Thyroid gland (tissue), 4 donors: ENCODE results near the gene MPPED1. TPM values are rescaled to one million over a fixed set of nuclear protein-coding genes. Genes with fewer than 3 reads are reported as not detected.

Source experiments
- DNase-seq, 2 donors: peaks; one replicate each; pipeline ENCODE4 v3.0.0-alpha.2; 2019
- H3K27ac ChIP-seq, 3 donors: fragments of 200-600 bp; sonication (generic); 1 replicate in 2 of 3; 2 replicates in 1 of 3; pipeline ENCODE4 v1.5.1; 2016 to 2019; ENCODE audit warnings: mild to moderate bottlenecking in 1 of 3, moderate library complexity in 1 of 3
- H3K27me3 ChIP-seq: fragments of 200-600 bp; sonication (generic); one replicate; pipeline ENCODE4 v1.5.1; 2019
- H3K36me3 ChIP-seq, 2 donors: fragments of 200-600 bp; sonication (generic); one replicate each; pipeline ENCODE4 v1.5.1; 2016 to 2019
- H3K4me1 ChIP-seq, 2 donors: fragments of 200-600 bp; sonication (generic); one replicate each; pipeline ENCODE4 v1.5.1; 2017 to 2019
- H3K4me3 ChIP-seq, 3 donors: fragments of 200-600 bp; sonication (generic); replicated peaks in 1 of 3; 1 replicate in 2 of 3; 2 replicates in 1 of 3; pipeline ENCODE4 v1.5.1; 2016; ENCODE audit warnings: mild to moderate bottlenecking in 1 of 3
- H3K9me3 ChIP-seq: fragments of 200-600 bp; sonication (generic); one replicate; pipeline ENCODE4 v1.5.1; 2017
- POLR2A ChIP-seq, 2 donors: fragments of 450-650 bp; IDR thresholded peaks; one replicate each; pipeline ENCODE4 v1.6.1; 2017; ENCODE audit warnings: antibody characterized with exemption in 2 of 2, mild to moderate bottlenecking in 2 of 2, moderate library complexity in 1 of 2
- WGBS, 2 donors: methylation state at CpG; one replicate each; pipeline ENCODE4 v1.1.5; 2017; 5-methylcytosine and 5-hydroxymethylcytosine counted together
- intact Hi-C: fragments of 100-400 bp; cut with DNase I; formaldehyde crosslinking; loops from one replicate; pipeline ENCODE4 v1.15.1; 2023
- total RNA-seq, 4 donors: library from RNA; depleted of rRNA; stranded (reverse); fragments of >200 nt; gene quantifications; one replicate each; pipeline ENCODE4 v1.2.3, GENCODE V29; 2016
- TF ChIP-seq, protein P1 (sequence below), 6 experiments: fragments of 200-600 bp in 3 of 6; fragments of 450-650 bp in 3 of 6; sonication (generic) in 3 of 6; IDR thresholded peaks; one replicate each; pipeline ENCODE4 v1.5.1; 2016 to 2019; ENCODE audit warnings: antibody characterized with exemption in 6 of 6, mild to moderate bottlenecking in 2 of 6, inconsistent platforms in 1 of 6, moderate library complexity in 1 of 6

MPPED1 gene
- total RNA-seq, 4 donors from 2014 or later, result not detected

DNA sequence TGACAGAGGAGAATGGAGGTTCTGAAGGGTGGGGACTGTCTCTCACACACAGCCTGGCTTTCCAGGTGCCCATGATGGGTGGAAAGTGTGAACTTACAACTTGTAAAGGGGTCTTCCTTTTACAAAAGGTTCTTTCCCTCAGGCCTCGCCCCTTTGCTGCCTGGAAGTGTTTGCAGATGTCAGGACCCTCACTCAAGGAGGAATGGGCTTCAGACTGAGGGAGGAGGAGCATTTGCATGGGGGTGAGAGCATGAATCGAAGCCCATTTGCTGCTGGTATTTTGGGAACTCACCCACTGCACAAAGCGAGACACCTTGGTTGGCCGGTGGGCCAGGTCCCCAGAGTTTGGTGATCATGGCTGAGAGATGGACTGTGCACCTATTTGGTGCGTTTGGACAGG, 25.1 kb downstream of the MPPED1 start:
- intact Hi-C loops, result no loop called here
- Histone ChIP-seq H3K9me3 (no peaks in the 10 kb centered on the region), H3K27me3 (no peaks in the 10 kb centered on the region), H3K4me1 (no peaks in the 10 kb centered on the region), H3K4me3 (no peak overlapping the region), H3K36me3 (no peaks in the 10 kb centered on the region), H3K27ac (no peak overlapping the region)
- WGBS, 2 donors, result 87 to 93% methylated on average over 5 of the region's 5 CpGs
- TF ChIP-seq POLR2A (IDR thresholded peaks at IDR 0.05), result no peak
- TF ChIP-seq, protein P1, sequence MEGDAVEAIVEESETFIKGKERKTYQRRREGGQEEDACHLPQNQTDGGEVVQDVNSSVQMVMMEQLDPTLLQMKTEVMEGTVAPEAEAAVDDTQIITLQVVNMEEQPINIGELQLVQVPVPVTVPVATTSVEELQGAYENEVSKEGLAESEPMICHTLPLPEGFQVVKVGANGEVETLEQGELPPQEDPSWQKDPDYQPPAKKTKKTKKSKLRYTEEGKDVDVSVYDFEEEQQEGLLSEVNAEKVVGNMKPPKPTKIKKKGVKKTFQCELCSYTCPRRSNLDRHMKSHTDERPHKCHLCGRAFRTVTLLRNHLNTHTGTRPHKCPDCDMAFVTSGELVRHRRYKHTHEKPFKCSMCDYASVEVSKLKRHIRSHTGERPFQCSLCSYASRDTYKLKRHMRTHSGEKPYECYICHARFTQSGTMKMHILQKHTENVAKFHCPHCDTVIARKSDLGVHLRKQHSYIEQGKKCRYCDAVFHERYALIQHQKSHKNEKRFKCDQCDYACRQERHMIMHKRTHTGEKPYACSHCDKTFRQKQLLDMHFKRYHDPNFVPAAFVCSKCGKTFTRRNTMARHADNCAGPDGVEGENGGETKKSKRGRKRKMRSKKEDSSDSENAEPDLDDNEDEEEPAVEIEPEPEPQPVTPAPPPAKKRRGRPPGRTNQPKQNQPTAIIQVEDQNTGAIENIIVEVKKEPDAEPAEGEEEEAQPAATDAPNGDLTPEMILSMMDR (IDR thresholded peaks at IDR 0.05), result no peak
- no peak for DNase-seq

GRCh38 chr22:43437871-43438475, 26.2 kb downstream of the MPPED1 start:
- Histone ChIP-seq H3K27ac (no peak overlapping the region), H3K4me3 (no peak overlapping the region), H3K4me1 (no peaks in the 10 kb centered on the region), H3K9me3 (no peaks in the 10 kb centered on the region), H3K27me3 (no peaks in the 10 kb centered on the region), H3K36me3 (no peaks in the 10 kb centered on the region)
- intact Hi-C loops, result no loop called here
- WGBS, 2 donors, result 86 to 91% methylated on average over 12 to 15 of the region's 15 CpGs
- TF ChIP-seq POLR2A (IDR thresholded peaks at IDR 0.05), result no peak
- TF ChIP-seq, protein P1 (IDR thresholded peaks at IDR 0.05), result no peak
- no peak for DNase-seq

DNA sequence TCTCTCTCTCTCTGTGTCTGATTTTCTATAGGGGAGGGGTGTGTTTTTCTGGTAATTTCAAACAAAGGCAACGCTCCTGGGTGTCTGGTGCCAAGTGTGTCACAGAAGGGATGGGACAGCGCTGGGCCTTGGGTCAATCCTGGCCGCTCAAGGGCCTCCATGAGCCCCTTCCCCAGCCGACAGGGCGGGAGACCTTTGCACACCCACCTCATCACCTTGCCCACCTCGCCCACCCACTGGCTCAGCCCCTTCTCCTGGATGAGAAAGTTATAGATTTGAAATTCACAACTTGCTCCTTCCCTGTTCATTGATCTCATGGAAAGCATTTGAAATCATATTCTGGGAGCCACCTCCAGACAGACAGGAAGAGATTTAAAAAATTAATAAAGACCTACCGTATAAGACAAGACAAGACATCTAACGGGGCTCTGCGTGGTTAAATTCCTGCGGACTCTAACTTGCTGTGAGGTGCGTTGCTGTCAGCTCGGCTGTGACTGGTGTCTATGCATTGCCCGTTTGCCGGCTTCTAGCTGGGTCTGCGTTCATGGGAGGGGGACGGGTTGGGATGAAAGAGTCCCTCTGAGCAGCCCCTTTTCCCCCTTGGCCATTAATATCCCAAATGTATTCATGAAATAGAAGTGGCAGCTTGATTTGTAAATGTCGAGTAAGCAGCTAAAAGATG, 27.0 kb downstream of the MPPED1 start:
- intact Hi-C loops, result no loop called here
- Histone ChIP-seq H3K27me3 (no peaks in the 10 kb centered on the region), H3K9me3 (no peaks in the 10 kb centered on the region), H3K4me3 (no peak overlapping the region), H3K27ac (no peak overlapping the region), H3K36me3 (no peaks in the 10 kb centered on the region), H3K4me1 (no peaks in the 10 kb centered on the region)
- DNase-seq, result no peak
- 82 to 86% methylated on average over 17 of the region's 17 CpGs for WGBS, 2 donors
- TF ChIP-seq, protein P1 (IDR thresholded peaks at IDR 0.05), result no peak
- no peak for TF ChIP-seq POLR2A (IDR thresholded peaks at IDR 0.05)

- DNase-seq, result no peak
- TF ChIP-seq, protein P1 (IDR thresholded peaks at IDR 0.05), result no peak
- TF ChIP-seq POLR2A (IDR thresholded peaks at IDR 0.05), result no peak
- Histone ChIP-seq H3K9me3 (no peaks in the 10 kb centered on the region), H3K4me3 (no peak overlapping the region), H3K4me1 (no peaks in the 10 kb centered on the region), H3K27ac (no peak overlapping the region), H3K36me3 (no peaks in the 10 kb centered on the region), H3K27me3 (no peaks in the 10 kb centered on the region)
- WGBS, 2 donors, result 69 to 82% methylated on average over 11 to 18 of the region's 18 CpGs
- intact Hi-C loops, result no loop called here
Observed at GRCh38 chr22:43439368-43440103, 27.7 kb downstream of the MPPED1 start.

DNA sequence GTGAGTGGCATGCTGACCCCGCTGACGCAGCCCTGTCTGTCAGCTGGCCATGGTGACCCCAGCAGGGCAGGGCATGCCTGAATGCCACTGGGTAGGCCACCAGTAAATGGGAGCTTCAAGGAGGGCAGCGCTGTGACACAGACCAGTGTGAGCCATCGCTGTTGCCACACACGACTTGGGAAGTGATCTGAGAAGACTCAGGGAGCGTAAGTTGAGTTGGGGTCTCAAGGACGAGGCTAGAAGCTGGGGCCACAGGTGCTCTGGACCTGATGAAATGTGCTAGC, 28.2 kb downstream of the MPPED1 start:
- WGBS, 2 donors, result 87 to 90% methylated on average over 7 of the region's 7 CpGs
- no peak overlapping the region for H3K4me3 ChIP-seq
- TF ChIP-seq POLR2A (IDR thresholded peaks at IDR 0.05), result no peak
- TF ChIP-seq, protein P1 (IDR thresholded peaks at IDR 0.05), result no peak
- H3K27me3 ChIP-seq, result no peaks in the 10 kb centered on the region
- H3K27ac ChIP-seq, result no peak overlapping the region
- no peak for DNase-seq
- H3K9me3 ChIP-seq, result no peaks in the 10 kb centered on the region
- H3K4me1 ChIP-seq, result no peaks in the 10 kb centered on the region
- H3K36me3 ChIP-seq, result no peaks in the 10 kb centered on the region
- intact Hi-C loops, result no loop called here
